Dermis microvascular lymphatic vessel endothelial cell (primary cell): ENCODE measurements around the gene GPA33. TPM values are rescaled to one million over a fixed set of nuclear protein-coding genes. Genes with fewer than 3 reads are reported as not detected.

Experiments used
- DNase-seq, 2 donors: peaks; one replicate each; pipeline versions ENCODE4 v3.0.0 to v3.0.0-alpha.2; 2010; ENCODE audit warnings: low read depth in 2 of 2
- total RNA-seq: library from RNA; depleted of rRNA; stranded (reverse); fragments of >200 nt; gene quantifications from 2 replicates; pipeline ENCODE4 v1.2.1, GENCODE V29; 2014

The GPA33 gene
- total RNA-seq, 1 donor from 2014 or later = not detected

GRCh38 chr1:167118188-167118587 lies 28.0 kb upstream of the GPA33 start:
- DNase-seq = no peak

- no peak for DNase-seq
Observed at GRCh38 chr1:167117225-167117624, 27.0 kb upstream of the GPA33 start.

GRCh38 chr1:167116174-167116573 lies 26.0 kb upstream of the GPA33 start:
- no peak for DNase-seq

- no peak for DNase-seq
Observed at GRCh38 chr1:167115655-167116054, 25.5 kb upstream of the GPA33 start.

- no peak for DNase-seq
Observed at GRCh38 chr1:167114725-167115124, 24.5 kb upstream of the GPA33 start.

GRCh38 chr1:167111868-167112709 lies 21.9 kb upstream of the GPA33 start:
- DNase-seq = no peak

- DNase-seq = no peak
Observed at GRCh38 chr1:167110586-167110985, 20.4 kb upstream of the GPA33 start.

GRCh38 chr1:167109125-167109524 lies 18.9 kb upstream of the GPA33 start:
- no peak for DNase-seq

- no peak for DNase-seq
Observed at GRCh38 chr1:167107456-167107855, 17.3 kb upstream of the GPA33 start.

- no peak for DNase-seq
Observed at GRCh38 chr1:167106119-167106461, 15.9 kb upstream of the GPA33 start.

- DNase-seq = no peak
Observed at GRCh38 chr1:167105271-167106118, 15.3 kb upstream of the GPA33 start.

- no peak for DNase-seq
Observed at GRCh38 chr1:167104256-167104633, 14.1 kb upstream of the GPA33 start.

- DNase-seq = no peak
Observed at GRCh38 chr1:167102906-167103573, 12.9 kb upstream of the GPA33 start.

GRCh38 chr1:167101754-167102153 lies 11.6 kb upstream of the GPA33 start:
- no peak for DNase-seq

GRCh38 chr1:167100730-167101129 lies 10.6 kb upstream of the GPA33 start:
- DNase-seq = no peak

- no peak for DNase-seq
Observed at GRCh38 chr1:167099851-167100250, 9.7 kb upstream of the GPA33 start.

GRCh38 chr1:167095368-167095767 lies 5.2 kb upstream of the GPA33 start:
- DNase-seq = no peak

- no peak for DNase-seq
Observed at GRCh38 chr1:167094690-167095089, 4.5 kb upstream of the GPA33 start.

GRCh38 chr1:167093846-167094516 lies 3.8 kb upstream of the GPA33 start, which contains the start of gene STYXL2:
Gene STYXL2 (plus strand): TSS chr1:167094075. CDS start chr1:167094850, 775 bp downstream.
- DNase-seq = no peak

GRCh38 chr1:167092653-167093052 lies 2.5 kb upstream of the GPA33 start:
- DNase-seq = no peak

GRCh38 chr1:167089939-167090313 lies 251 bp downstream of the GPA33 start:
- DNase-seq = no peak
